Right forelimb (tissue), 1 donor: ENCODE data around the gene GJE1.
"Not testable (repeated sequence)": the region's sequence is repeated elsewhere in the genome, so short reads cannot be mapped to it uniquely, and the experiment has no call there.

Experiments
- DNase-seq: peaks from one replicate; pipeline ENCODE4 v3.0.0-alpha.2; 2018

The GJE1 gene, protein sequence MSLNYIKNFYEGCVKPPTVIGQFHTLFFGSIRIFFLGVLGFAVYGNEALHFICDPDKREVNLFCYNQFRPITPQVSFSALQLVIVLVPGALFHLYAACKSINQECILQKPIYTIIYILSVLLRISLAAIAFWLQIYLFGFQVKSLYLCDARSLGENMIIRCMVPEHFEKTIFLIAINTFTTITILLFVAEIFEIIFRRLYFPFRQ

DNA sequence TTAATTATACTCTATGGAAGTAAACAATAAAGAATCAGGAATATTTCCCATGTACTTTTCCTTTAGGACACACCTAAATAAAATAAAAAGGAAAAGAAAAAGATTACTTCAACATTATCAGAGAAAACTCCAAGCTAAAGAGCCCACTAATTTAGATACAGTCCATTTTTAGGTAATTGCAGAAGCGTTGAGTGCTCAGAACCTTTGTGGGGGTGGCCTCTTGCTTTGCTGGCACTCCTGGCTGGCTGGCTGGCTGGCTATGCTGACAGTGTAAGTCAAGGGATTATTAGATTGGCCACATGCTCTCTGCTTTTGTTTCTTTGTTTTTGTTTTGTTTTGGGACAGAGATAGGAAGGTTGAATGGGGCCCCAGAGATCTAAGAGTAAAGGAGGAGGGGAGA lies at the start of gene GJE1:
Gene GJE1 (plus strand): TSS at position 301 of the 400 bp plus-strand sequence. CDS start 234 bp downstream, outside the sequence.
- DNase-seq: no peak

GRCh38 chr6:142087950-142088857 lies 44.5 kb upstream of the GJE1 start:
- no peak for DNase-seq

GRCh38 chr6:142088858-142089216 lies 43.9 kb upstream of the GJE1 start:
- DNase-seq: no peak

- not testable (repeated sequence) for DNase-seq
Measured at GRCh38 chr6:142104820-142105219, 27.9 kb upstream of the GJE1 start.

GRCh38 chr6:142110820-142111219 lies 21.9 kb upstream of the GJE1 start:
- not testable (repeated sequence) for DNase-seq

DNA sequence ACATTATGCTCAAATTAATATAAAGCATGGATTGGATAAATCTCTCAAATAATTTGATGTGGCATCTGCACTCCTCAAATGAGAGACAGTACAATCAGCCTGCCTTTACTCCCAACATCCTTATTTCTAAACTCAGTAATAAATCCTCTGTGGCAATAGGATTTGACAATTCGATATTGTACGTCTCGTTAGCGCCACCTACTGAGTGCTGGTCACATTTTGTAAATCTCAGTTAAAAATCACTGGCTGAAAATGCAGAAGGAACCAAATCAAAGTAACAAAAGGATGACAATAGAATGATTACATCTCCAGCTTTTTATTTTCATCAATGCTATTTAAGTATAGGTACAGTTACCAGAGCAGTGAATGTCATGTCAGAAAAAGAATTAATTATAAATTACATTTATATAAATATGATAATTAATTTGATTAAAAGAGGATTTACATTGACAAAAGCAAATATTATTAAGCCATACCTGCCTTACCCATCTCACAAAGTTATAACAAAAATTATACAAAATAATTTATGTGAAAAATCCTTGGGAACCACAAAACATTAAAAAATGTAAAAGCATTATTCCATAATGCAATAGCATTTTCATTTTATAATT lies 20.2 kb upstream of the GJE1 start:
- DNase-seq: peak; percentile 75

DNA sequence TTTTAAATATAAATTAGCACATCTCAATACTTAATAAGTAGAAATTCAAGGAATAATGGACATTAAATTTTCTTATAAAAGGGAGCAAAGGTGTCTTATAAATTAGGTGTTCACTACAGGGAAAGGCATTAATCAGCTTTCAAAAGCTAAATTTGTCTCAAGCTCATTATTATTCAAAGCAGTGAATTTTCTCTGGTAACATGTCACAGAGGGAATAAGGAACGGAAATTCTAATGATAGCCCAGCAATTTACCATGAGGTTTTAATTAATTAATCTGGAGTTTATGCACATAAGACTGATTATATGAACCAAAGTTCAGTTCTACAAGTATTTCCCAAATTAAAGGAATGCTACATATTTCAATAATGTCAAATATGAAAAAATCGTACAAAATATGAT lies 15.4 kb upstream of the GJE1 start:
- DNase-seq: no peak

GRCh38 chr6:142118328-142118727 lies 14.4 kb upstream of the GJE1 start:
- no peak for DNase-seq

- no peak for DNase-seq
Measured at GRCh38 chr6:142118925-142119324, 13.8 kb upstream of the GJE1 start.

DNA sequence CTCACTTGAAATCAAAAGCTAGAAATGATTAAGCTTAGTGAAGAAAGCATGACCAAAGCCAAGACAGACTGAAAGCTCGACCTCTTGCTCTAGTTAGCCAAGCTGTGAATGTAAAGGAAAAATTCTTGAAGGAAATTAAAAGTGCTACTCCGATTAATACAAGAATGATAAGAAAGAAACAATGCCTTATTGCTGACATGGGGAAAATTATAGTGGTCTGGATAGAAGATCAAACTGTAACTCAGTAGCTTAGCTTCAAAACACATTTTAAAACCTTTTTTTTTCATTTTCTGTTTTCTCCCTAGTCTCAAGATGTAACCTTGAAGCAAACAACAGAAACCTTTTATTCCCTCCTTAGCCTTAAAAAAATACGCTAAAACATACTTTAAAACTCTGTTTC lies 11.4 kb upstream of the GJE1 start:
- DNase-seq: no peak

GRCh38 chr6:142130814-142131213 lies 1.9 kb upstream of the GJE1 start:
- no peak for DNase-seq

DNA sequence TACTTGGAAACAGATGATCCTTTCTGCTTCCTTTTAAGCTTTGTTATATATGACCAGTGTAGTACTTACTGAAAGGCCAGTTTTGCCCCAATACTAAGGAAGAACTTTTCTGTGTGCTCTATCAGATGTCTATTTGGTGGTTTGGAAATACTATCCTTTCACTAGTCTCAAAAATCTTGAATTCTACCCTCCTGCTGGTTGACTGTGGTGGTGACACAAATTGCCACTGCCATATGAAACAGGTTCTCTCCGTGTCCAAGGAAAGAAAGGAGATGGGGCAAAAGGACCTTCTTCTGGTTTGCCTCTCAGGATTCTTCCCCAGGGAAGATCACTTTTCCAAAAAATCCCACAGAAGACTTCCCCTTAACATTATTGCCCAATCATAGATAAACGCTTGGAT lies 6.2 kb downstream of the GJE1 start:
- no peak for DNase-seq

DNA sequence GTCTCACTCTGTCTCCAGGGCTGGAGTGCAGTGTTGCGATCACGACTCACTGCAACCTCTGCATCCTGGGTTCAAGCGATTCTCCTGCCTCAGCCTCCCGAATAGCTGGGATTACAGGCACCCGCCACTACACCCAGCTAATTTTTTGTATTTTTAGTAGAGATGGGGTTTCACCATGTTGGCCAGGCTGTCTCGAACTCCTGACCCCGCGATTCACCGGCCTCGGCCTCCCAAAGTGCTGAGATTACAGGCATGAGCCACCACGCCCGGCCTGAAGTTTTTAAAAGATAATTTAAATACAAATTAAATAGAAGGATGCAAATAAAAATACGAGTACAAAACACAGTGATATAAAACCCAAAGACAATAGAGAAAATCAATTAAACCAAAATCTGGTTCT lies 8.8 kb downstream of the GJE1 start:
- not testable (repeated sequence) for DNase-seq

DNA sequence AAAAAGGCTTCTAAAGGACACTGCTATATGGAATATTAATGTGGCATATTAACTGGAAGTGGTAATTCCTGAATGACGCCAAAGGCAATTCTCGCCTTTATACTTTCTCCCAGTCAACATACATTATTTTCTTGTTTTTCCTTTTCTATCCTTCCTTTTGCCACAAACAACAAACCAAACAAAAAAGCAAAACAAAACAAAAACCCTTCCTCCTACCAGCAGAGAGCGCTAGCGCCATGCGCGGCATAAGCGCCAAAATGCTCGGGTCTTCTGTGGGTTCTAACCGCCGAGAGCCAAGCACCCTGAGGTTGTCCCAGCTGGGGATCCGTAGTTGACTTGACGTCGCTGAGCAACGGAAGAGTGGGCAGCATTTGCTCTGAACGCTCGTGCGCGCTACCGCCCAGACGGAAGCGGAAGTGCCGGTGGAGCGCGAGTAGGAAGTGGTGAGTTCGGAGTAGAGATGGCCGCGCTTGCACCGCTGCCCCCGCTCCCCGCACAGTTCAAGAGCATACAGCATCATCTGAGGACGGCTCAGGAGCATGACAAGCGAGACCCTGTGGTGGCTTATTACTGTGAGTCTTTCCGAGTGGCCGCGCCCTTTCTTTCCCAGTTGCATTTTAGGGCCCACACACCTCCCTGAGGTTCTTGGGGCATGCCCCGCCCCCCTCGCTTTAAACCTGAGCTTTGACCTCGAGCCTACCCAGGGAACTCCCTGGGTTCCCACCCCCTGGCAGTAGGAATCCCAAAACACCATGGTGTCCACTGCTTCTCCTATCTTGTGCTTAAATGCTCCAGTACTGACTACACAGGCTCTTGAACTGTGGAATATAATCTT lies 14.3 kb downstream of the GJE1 start, which contains the start of the genes NMBR and VTA1:
Gene NMBR (minus strand): TSS at position 295 of the 835 bp plus-strand sequence. CDS start 58,464 bp downstream, outside the sequence.
Gene VTA1 (plus strand): TSS at position 436 of the 835 bp plus-strand sequence. CDS start 25 bp downstream, at position 461.
- peak; percentile 98 for DNase-seq

DNA sequence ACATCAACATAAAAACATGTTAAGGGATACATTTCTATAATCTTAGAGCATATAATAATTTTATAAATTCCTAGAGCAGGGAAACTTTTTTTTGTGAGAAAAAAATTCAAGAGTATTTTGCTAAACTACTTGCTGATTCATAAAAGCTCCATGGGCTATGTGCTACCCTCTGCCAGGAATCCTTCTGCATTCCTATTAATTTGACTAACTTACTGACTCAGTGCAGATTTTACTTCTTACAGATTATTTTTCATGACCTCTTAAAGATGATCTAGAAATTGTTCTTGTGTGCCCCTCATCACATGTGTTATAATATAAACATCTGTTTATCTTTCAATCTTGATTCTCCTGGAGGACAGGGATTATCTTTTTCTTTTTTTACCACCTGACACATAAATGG lies 20.0 kb downstream of the GJE1 start:
- DNase-seq: no peak

- no peak for DNase-seq
Measured at GRCh38 chr6:142153196-142153595, 20.5 kb downstream of the GJE1 start.

GRCh38 chr6:142154336-142154735 lies 21.6 kb downstream of the GJE1 start:
- DNase-seq: no peak

DNA sequence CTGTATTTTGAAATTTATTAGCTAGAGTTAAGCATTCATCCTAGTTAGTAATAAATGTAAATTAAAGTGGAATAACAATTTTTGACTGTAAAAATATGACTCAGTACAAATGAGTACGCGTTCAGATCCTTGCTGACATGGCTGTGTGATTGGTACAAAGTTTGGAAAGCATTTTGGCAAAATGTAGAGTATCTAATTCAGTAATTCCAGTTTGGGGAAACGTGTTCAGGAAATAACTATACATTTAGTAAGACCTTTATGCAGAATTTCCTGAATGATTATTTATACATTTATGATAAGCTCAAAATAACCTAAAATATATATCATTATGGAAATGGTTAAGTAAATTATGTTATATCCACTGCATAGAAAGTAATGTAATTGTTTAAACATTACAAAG lies 22.4 kb downstream of the GJE1 start:
- no peak for DNase-seq

GRCh38 chr6:142155895-142156757 lies 23.4 kb downstream of the GJE1 start:
- DNase-seq: no peak

DNA sequence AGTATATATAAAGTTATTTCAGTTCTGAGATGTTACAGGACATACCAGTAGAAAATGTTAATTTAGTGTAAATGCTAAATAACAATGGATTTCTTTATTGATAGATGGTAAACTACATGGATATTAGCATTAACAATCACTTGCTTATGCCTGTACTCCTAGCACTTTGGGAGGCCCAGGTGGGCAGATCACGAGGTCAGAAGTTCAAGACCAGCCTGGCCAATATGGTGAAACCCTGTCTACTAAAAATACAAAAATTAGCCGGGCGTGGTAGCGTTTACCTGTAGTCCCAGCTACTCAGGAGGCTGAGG lies 24.0 kb downstream of the GJE1 start:
- not testable (repeated sequence) for DNase-seq

- no peak for DNase-seq
Measured at GRCh38 chr6:142162780-142163179, 30.1 kb downstream of the GJE1 start.

DNA sequence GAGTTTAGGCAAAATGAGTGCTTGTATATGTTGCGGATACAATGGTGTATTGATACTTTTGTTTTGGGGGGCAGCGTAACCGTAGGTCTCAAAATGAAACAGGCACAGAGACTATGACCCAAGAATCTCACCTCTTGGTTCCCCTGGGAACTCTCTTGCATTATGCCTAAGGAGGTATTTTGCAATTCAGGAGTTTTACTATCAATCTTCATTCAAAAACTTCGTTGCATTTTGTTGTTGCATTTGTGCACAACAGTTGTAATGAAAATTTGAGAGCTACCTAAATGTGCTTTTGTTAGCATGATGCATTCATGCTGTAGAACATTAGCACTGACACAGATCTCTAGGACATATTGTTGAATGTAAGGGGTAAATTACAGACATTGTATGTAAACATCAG lies 32.5 kb downstream of the GJE1 start:
- no peak for DNase-seq
